ENCODE results near the gene HCN2.
"Not testable (repeated sequence)": the region's sequence is repeated elsewhere in the genome, so short reads cannot be mapped to it uniquely, and the experiment has no call there.

HCN2 gene

GRCh38 chr19:583198-583967, 6.3 kb upstream of the HCN2 start:
- DNase-seq (ENCODE audit: low read depth, low spot score): no peak
- no peak overlapping the region for H3K4me3 ChIP-seq (ENCODE audit: low read length)

GRCh38 chr19:583968-584239, 5.8 kb upstream of the HCN2 start:
- no peak for DNase-seq (ENCODE audit: low read depth, low spot score)
- H3K4me3 ChIP-seq (ENCODE audit: low read length): no peak overlapping the region

- no peak overlapping the region for H3K4me3 ChIP-seq (ENCODE audit: low read length)
- DNase-seq (ENCODE audit: low read depth, low spot score): no peak
Observed at GRCh38 chr19:584240-585001, 5.3 kb upstream of the HCN2 start.

GRCh38 chr19:585146-585545, 4.5 kb upstream of the HCN2 start:
- DNase-seq (ENCODE audit: low read depth, low spot score): not testable (repeated sequence)

GRCh38 chr19:585551-586110, 4.0 kb upstream of the HCN2 start:
- no peak overlapping the region for H3K4me3 ChIP-seq (ENCODE audit: low read length)
- no peak for DNase-seq (ENCODE audit: low read depth, low spot score)

More at GRCh38 chr19:585146-585545, 4.5 kb upstream of the HCN2 start:
- H3K4me3 ChIP-seq (ENCODE audit: low read length): not testable (repeated sequence)

- peak overlapping the region; percentile 13 for H3K4me3 ChIP-seq (ENCODE audit: low read length)
- peak; percentile 79 for DNase-seq (ENCODE audit: low read depth, low spot score)
Observed at GRCh38 chr19:588093-588740, 1.5 kb upstream of the HCN2 start.

GRCh38 chr19:588741-589692, 664 bp upstream of the HCN2 start:
- DNase-seq (ENCODE audit: low read depth, low spot score): no peak
- H3K4me3 ChIP-seq (ENCODE audit: low read length): peak overlapping the region; percentile 13; the same call in 1 of the 2 replicates

GRCh38 chr19:590396-590745, 690 bp downstream of the HCN2 start:
- no peak overlapping the region for H3K4me3 ChIP-seq (ENCODE audit: low read length)
- DNase-seq (ENCODE audit: low read depth, low spot score): no peak

GRCh38 chr19:590750-591098, 1.0 kb downstream of the HCN2 start:
- DNase-seq (ENCODE audit: low read depth, low spot score): no peak
- H3K4me3 ChIP-seq (ENCODE audit: low read length): no peak overlapping the region

GRCh38 chr19:591099-591958, 1.6 kb downstream of the HCN2 start:
- no peak for DNase-seq (ENCODE audit: low read depth, low spot score)
- H3K4me3 ChIP-seq (ENCODE audit: low read length): no peak overlapping the region

- DNase-seq (ENCODE audit: low read depth, low spot score): no peak
Observed at GRCh38 chr19:592101-592500, 2.4 kb downstream of the HCN2 start.

GRCh38 chr19:593055-593454, 3.4 kb downstream of the HCN2 start:
- no peak for DNase-seq (ENCODE audit: low read depth, low spot score)
- no peak overlapping the region for H3K4me3 ChIP-seq (ENCODE audit: low read length)

More at GRCh38 chr19:592101-592500, 2.4 kb downstream of the HCN2 start:
- H3K4me3 ChIP-seq (ENCODE audit: low read length): no peak overlapping the region

GRCh38 chr19:593505-593904, 3.8 kb downstream of the HCN2 start:
- DNase-seq (ENCODE audit: low read depth, low spot score): no peak
- no peak overlapping the region for H3K4me3 ChIP-seq (ENCODE audit: low read length)

GRCh38 chr19:594265-594870, 4.7 kb downstream of the HCN2 start:
- H3K4me3 ChIP-seq (ENCODE audit: low read length): no peak overlapping the region
- DNase-seq (ENCODE audit: low read depth, low spot score): no peak

- DNase-seq (ENCODE audit: low read depth, low spot score): no peak
Observed at GRCh38 chr19:595326-596262, 5.9 kb downstream of the HCN2 start.

GRCh38 chr19:596263-596655, 6.6 kb downstream of the HCN2 start:
- H3K4me3 ChIP-seq (ENCODE audit: low read length): no peak overlapping the region
- DNase-seq (ENCODE audit: low read depth, low spot score): no peak

More at GRCh38 chr19:595326-596262, 5.9 kb downstream of the HCN2 start:
- H3K4me3 ChIP-seq (ENCODE audit: low read length): no peak overlapping the region

Measured in Jurkat, Clone E6-1 (cell line).